ENCODE measurements around the gene CRK. TPM values are rescaled to one million over a fixed set of nuclear protein-coding genes. Genes with fewer than 3 reads are reported as not detected.

Gene CRK
- total RNA-seq, 4 donors from 2014 or later = 33.8 to 59.3 (median 51.2) TPM

DNA sequence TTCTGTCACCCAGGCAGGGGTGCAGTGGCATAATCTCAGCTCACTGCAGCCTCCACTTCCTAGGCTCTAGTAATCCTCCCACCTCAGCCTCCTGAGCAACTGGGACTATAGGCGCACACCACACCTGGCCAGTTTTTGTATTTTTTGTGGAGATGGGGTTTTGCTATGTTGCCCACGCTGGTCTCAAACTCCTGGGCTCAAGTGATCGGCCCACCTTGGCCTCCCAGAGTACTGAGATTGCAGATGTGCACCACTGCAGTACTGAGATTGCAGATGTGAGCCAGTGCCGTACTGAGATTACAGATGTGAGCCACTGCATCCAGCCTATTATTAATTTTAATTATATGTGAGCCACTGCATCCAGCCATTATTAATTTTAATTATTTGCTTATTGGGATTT is 13.8 kb downstream of the CRK start:
- H3K36me3 ChIP-seq = peaks cover 0 to 27% (median 0%) of the 10 kb centered on the region in 3 donors
- no peaks in the 10 kb centered on the region for H3K27me3 ChIP-seq
- 93% methylated on average over 4 of the region's 4 CpGs for WGBS, 2 donors
- intact Hi-C loops (cut with DNase I) = no loop called here
- DNase-seq = no peak
- no peak overlapping the region for H3K4me3 ChIP-seq
- H3K9me3 ChIP-seq = no peaks in the 10 kb centered on the region
- H3K4me1 ChIP-seq = peaks cover 0 to 54% (median 10%) of the 10 kb centered on the region in 3 donors
- TF ChIP-seq, protein P1, sequence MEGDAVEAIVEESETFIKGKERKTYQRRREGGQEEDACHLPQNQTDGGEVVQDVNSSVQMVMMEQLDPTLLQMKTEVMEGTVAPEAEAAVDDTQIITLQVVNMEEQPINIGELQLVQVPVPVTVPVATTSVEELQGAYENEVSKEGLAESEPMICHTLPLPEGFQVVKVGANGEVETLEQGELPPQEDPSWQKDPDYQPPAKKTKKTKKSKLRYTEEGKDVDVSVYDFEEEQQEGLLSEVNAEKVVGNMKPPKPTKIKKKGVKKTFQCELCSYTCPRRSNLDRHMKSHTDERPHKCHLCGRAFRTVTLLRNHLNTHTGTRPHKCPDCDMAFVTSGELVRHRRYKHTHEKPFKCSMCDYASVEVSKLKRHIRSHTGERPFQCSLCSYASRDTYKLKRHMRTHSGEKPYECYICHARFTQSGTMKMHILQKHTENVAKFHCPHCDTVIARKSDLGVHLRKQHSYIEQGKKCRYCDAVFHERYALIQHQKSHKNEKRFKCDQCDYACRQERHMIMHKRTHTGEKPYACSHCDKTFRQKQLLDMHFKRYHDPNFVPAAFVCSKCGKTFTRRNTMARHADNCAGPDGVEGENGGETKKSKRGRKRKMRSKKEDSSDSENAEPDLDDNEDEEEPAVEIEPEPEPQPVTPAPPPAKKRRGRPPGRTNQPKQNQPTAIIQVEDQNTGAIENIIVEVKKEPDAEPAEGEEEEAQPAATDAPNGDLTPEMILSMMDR (IDR thresholded peaks at IDR 0.05) = no peak
- TF ChIP-seq POLR2A (IDR thresholded peaks at IDR 0.05) = no peak
- no peak overlapping the region for H3K27ac ChIP-seq

DNA sequence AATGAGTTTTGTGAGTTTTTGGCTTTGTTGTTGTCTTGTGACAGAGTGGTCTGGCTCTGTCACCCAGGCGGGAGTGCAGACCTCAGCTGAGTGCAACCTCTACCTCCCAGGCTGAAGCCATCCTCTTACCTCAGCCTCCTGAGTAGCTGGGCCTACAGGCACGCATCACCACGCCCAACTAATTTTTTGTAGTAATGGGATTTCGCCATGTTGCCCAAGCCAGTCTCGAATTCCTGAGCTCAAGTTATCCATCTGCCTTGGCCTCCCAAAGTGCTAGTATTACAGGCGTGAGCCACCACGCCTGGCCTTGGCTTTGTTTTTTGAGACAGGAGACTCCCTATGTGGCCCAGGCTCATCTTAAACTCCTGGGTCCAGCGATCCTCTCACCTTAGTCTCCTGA is 15.1 kb downstream of the CRK start:
- TF ChIP-seq, protein P1 (IDR thresholded peaks at IDR 0.05) = no peak
- TF ChIP-seq POLR2A (IDR thresholded peaks at IDR 0.05) = no peak
- peaks cover 8 to 39% (median 12%) of the 10 kb centered on the region in 3 donors for H3K36me3 ChIP-seq
- DNase-seq = no peak
- intact Hi-C loops (cut with DNase I) = no loop called here
- 96 to 97% methylated on average over 7 to 8 of the region's 8 CpGs for WGBS, 2 donors
- no peak overlapping the region for H3K27ac ChIP-seq
- H3K9me3 ChIP-seq = no peaks in the 10 kb centered on the region
- no peak overlapping the region for H3K4me3 ChIP-seq
- peaks cover 0 to 42% (median 3%) of the 10 kb centered on the region in 3 donors for H3K4me1 ChIP-seq
- H3K27me3 ChIP-seq = no peaks in the 10 kb centered on the region

DNA sequence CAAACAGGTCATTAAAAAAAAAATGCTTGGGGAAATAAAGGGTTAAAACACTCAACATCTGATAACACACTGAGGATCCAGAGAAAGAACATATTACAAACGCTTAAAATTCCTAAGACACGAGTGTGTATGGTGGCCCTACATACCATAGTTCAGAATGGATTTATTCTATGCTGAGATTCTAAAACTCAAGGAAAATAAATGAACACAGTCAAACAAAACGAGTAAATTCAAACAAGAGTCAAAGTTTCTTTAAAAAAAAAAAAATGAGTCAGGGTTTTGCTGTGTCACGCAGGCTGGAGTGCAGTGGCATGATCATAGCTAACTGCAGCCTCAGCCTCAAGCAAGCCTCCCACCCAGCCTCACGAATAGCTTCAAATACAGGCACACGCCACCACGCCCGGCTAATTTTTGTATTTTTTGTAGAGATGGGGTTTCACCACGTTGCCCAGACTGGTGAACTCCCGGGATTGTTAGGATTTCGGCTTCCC is 17.4 kb downstream of the CRK start:
- peaks cover 0 to 26% (median 0%) of the 10 kb centered on the region in 3 donors for H3K4me1 ChIP-seq
- intact Hi-C loops (cut with DNase I) = loop anchor here (10.0 kb wide), 1 partner anchor 64 kb away; no protein-coding TSS in a partner anchor
- no peaks in the 10 kb centered on the region for H3K9me3 ChIP-seq
- H3K27me3 ChIP-seq = no peaks in the 10 kb centered on the region
- H3K27ac ChIP-seq = peak overlapping the region in 2 of 4 donors; percentile 7 to 46
- WGBS, 2 donors = 48 to 69% methylated on average over 10 to 11 of the region's 11 CpGs
- DNase-seq = no peak
- H3K36me3 ChIP-seq = peaks cover 11 to 62% (median 14%) of the 10 kb centered on the region in 3 donors
- TF ChIP-seq, protein P1 (IDR thresholded peaks at IDR 0.05) = no peak
- no peak for TF ChIP-seq POLR2A (IDR thresholded peaks at IDR 0.05)
- no peak overlapping the region for H3K4me3 ChIP-seq

DNA sequence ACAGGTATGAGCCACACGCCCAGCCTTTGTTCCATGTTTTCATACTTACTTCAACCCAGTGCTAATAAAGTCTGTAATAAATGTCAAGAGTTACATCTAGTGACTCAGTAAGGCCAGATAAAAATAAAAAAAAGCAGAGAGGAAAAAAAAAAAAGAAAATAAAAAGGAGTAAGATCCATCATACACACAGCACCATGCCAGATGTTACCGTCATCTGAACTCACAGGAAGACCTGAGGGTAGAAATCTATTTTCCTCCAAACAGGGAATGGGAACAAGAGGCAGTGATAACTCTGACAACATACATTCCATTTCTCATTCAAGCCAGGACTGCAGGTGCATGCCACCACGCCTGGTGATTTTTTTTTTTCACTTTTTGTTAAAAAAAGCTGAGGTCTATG is 20.7 kb downstream of the CRK start:
- Histone ChIP-seq H3K9me3 (no peaks in the 10 kb centered on the region), H3K36me3 (peaks cover 14 to 71% (median 14%) of the 10 kb centered on the region in 3 donors), H3K27ac (no peak overlapping the region), H3K4me3 (no peak overlapping the region), H3K27me3 (no peaks in the 10 kb centered on the region), H3K4me1 (peaks cover 0 to 43% (median 0%) of the 10 kb centered on the region in 3 donors)
- no peak for DNase-seq
- intact Hi-C loops (cut with DNase I) = loop anchor here (10.0 kb wide), 1 partner anchor 61 kb away; no protein-coding TSS in a partner anchor
- 78 to 91% methylated on average over 3 of the region's 3 CpGs for WGBS, 2 donors
- TF ChIP-seq POLR2A (IDR thresholded peaks at IDR 0.05) = no peak
- TF ChIP-seq, protein P1 (IDR thresholded peaks at IDR 0.05) = no peak

DNA sequence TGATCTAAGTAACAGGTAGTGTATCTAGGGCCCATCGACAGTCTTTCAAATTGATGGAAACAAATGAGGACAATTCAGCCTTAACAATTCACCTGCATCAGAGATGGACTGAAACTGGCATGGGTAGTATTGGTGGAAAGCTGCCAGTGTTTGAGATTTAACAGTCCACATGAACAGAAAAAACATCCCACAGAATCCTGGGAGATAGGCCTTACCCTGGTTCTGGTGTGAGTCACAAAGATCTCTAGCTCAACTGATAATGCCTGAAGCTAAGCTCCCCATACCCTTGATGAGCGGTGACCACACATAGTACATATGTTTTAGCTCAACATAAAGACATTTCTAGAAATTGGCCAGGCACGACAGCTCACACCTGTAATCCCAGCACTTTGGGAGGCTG is 21.9 kb downstream of the CRK start:
- intact Hi-C loops (cut with DNase I) = loop anchor here (10.0 kb wide), 1 partner anchor 59 kb away; no protein-coding TSS in a partner anchor
- 83 to 92% methylated on average over 2 of the region's 3 CpGs for whole genome bisulfite sequencing, 2 donors
- TF ChIP-seq, protein P1 (IDR thresholded peaks at IDR 0.05) = no peak
- TF ChIP-seq POLR2A (IDR thresholded peaks at IDR 0.05) = no peak
- Histone ChIP-seq H3K4me1 (peaks cover 0 to 37% (median 0%) of the 10 kb centered on the region in 3 donors), H3K36me3 (peaks cover 14 to 80% (median 16%) of the 10 kb centered on the region in 3 donors), H3K27ac (no peak overlapping the region), H3K27me3 (no peaks in the 10 kb centered on the region), H3K9me3 (no peaks in the 10 kb centered on the region), H3K4me3 (no peak overlapping the region)
- no peak for DNase-seq
